Measurements from ENCODE around the gene FAM13C.

FAM13C gene

DNA sequence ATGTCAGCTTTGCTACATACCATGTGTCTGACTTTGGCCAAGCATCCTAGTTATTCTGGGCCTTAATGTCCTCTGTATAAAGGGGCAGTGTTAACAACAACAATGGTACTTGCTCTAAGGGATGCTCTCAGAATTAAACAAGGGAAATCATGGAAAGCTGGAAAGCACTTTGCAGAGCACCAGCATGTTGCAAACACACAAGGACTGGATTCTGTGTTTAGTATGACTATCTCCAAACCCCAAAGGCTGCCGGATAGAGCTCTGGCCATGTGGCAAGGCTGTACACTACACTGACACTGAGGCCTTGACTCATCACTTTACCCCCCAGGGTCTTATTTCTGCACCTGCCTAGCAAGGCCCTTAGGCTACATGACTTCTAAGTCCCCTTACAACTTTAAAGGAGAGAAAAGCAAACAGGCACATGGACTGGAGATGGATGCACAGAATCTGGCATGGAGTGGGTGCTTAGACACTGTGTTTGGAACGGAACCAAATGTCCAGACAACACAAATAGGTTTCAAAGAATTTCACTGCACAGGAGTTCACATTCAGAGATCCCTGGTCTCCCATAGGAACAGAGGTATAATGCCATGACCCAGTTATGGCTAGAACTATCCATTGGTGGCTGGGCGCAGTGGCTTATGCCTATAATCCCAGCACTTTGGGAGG lies 74.6 kb downstream of the FAM13C start:
- no peaks in the 10 kb centered on the region for H3K36me3 Mint-ChIP-seq (ENCODE audit: low read depth)

DNA sequence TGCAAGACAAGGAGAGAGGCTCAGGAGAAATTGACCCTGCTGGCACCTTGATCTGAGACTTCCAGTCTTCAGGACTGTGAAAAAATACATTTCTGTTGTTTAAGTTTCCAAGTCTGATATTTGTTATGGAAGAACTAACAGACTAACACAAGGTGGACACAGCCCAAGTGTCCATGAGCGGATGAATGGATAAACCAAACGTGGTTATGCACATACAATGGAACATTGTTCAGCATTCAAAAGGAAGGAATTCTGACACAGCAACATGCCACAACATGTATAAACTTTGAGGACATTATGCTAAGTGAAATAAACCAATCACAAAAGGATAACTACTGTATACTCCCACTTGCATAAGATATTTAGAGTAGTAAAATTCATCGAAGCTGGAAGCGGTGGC lies 76.5 kb downstream of the FAM13C start:
- TF ChIP-seq, protein P1, sequence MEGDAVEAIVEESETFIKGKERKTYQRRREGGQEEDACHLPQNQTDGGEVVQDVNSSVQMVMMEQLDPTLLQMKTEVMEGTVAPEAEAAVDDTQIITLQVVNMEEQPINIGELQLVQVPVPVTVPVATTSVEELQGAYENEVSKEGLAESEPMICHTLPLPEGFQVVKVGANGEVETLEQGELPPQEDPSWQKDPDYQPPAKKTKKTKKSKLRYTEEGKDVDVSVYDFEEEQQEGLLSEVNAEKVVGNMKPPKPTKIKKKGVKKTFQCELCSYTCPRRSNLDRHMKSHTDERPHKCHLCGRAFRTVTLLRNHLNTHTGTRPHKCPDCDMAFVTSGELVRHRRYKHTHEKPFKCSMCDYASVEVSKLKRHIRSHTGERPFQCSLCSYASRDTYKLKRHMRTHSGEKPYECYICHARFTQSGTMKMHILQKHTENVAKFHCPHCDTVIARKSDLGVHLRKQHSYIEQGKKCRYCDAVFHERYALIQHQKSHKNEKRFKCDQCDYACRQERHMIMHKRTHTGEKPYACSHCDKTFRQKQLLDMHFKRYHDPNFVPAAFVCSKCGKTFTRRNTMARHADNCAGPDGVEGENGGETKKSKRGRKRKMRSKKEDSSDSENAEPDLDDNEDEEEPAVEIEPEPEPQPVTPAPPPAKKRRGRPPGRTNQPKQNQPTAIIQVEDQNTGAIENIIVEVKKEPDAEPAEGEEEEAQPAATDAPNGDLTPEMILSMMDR (IDR thresholded peaks at IDR 0.05; ENCODE audit: unreplicated experiment in 3 of 3) = no peak
- no peak overlapping the region for H3K27ac Mint-ChIP-seq
- no peak overlapping the region for H3K4me3 Mint-ChIP-seq
- H3K4me1 Mint-ChIP-seq = peaks cover 47% of the 10 kb centered on the region
- H3K27me3 Mint-ChIP-seq (ENCODE audit: low read depth) = peaks cover 5% of the 10 kb centered on the region
- H3K9me3 Mint-ChIP-seq = no peaks in the 10 kb centered on the region
- H3K36me3 Mint-ChIP-seq (ENCODE audit: low read depth) = no peaks in the 10 kb centered on the region

More for the DNA sequence above, 74.6 kb downstream of the FAM13C start:
- Mint-ChIP-seq H3K4me1 (peaks cover 34% of the 10 kb centered on the region), H3K27me3 (ENCODE audit: low read depth) (peaks cover 10% of the 10 kb centered on the region), H3K9me3 (no peaks in the 10 kb centered on the region), H3K4me3 (no peak overlapping the region), H3K27ac (no peak overlapping the region)
- TF ChIP-seq, protein P1 (IDR thresholded peaks at IDR 0.05; ENCODE audit: unreplicated experiment in 3 of 3) = no peak

DNA sequence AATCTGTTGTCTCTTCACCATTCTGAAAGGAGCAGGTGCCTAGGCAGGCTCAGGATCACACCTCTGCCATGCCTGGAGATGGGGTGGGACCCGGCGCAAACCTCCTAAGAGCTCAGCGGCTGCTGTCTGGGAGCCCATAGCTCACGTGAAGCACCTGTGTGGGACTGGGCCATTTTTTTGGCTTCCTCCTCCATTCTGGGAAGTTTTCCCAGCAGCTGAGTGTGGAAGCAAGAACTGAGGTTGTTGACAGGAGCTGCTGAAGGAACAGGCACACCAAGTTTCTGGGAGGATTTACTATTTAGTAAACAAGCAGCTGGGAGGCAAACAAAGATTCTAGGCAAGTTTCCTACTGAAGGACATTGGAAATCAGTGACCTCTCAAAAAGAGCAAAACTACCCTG lies 77.3 kb downstream of the FAM13C start:
- TF ChIP-seq, protein P1 (IDR thresholded peaks at IDR 0.05; ENCODE audit: unreplicated experiment in 3 of 3) = no peak
- Mint-ChIP-seq H3K27ac (peak overlapping the region in 1 of 3 experiments; percentile 0), H3K27me3 (ENCODE audit: low read depth) (peaks cover 5% of the 10 kb centered on the region), H3K36me3 (ENCODE audit: low read depth) (no peaks in the 10 kb centered on the region), H3K9me3 (no peaks in the 10 kb centered on the region), H3K4me3 (no peak overlapping the region), H3K4me1 (peaks cover 50% of the 10 kb centered on the region)

DNA sequence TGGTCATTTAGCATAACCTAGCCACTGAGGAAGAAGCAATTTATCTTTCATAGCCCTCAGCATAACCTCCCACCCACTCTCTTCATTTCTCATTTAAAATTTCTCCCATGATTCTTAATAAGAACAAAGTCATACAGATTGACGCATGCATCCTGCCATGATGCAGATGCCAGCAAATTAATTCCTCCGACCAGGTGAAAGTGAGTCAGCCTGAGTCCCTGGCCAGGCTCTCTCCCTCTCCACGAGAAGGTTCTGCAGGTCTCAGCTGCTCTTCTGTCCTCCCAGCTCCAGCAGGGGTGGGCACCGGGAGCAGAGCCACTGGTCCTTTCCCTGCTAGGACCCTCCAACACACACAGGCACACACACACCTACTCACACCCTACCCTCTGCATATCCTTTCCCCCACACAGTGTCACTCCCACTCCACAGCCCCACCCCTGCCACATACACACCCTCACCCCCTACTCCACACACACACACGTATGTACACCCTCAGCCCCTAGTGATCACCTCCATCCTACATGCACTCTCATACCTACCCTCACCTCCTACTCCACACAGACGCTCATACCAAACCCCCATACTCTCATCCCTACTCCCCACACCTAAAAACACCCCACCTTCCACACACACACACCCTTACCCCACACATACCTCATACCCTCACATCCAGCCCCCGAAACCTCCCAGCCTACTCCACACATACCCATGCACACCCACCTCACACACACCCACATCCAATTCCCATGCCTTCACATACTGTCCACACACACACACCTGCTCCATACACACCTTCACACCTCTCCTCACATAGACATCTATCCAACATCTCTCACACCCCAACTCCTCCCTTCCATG lies 78.0 kb downstream of the FAM13C start:
- TF ChIP-seq, protein P1 (IDR thresholded peaks at IDR 0.05; ENCODE audit: unreplicated experiment in 3 of 3) = no peak
- Mint-ChIP-seq H3K27me3 (ENCODE audit: low read depth) (peaks cover 5% of the 10 kb centered on the region), H3K36me3 (ENCODE audit: low read depth) (no peaks in the 10 kb centered on the region), H3K4me1 (peaks cover 50% of the 10 kb centered on the region), H3K27ac (peak overlapping the region in 1 of 3 experiments; percentile 0), H3K4me3 (no peak overlapping the region), H3K9me3 (no peaks in the 10 kb centered on the region)

DNA sequence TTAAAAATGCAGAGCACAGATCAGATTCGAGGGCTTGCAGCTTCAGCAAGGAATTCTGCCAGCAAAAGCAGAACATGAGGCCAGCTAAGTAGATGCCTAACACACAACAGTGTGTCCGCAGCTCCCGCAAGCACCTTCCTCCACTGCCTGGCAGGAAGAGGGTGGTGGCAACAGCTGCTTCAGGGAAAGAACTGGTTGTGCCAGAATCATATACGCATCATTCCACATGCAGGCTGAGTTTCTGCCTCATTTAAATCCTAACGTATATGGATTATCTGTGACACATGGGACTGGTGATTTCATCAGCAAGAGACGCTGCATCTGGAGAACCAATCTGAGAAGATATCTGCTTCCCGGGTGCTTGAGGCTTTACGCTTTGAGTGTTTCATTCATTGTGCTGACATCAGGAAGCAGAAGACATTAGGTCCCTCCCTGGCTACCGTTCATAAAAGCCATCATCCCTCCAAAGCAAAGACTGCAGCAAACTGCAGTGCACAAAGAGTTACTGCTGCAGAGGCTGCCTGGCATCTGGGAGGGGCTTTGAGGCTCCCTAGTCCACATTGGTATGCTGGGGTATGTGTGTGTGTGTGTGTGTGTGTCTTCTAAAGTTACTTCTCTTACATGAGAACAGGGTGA lies 78.8 kb downstream of the FAM13C start:
- H3K27ac Mint-ChIP-seq = peak overlapping the region in 1 of 3 experiments; percentile 48
- peaks cover 50% of the 10 kb centered on the region for H3K4me1 Mint-ChIP-seq
- peaks cover 5% of the 10 kb centered on the region for H3K27me3 Mint-ChIP-seq (ENCODE audit: low read depth)
- H3K9me3 Mint-ChIP-seq = no peaks in the 10 kb centered on the region
- no peaks in the 10 kb centered on the region for H3K36me3 Mint-ChIP-seq (ENCODE audit: low read depth)
- TF ChIP-seq, protein P1 (IDR thresholded peaks at IDR 0.05; ENCODE audit: unreplicated experiment in 3 of 3) = no peak
- peak overlapping the region in 1 of 3 experiments; percentile 17 for H3K4me3 Mint-ChIP-seq
